Transverse colon (tissue), 4 donors: ENCODE data around the gene DNER. TPM values are rescaled to one million over a fixed set of nuclear protein-coding genes. Genes with fewer than 3 reads are reported as not detected.
A peak's percentile ranks its signal among the peaks of the same experiment; 100 is the strongest.

ENCODE experiments used
- DNase-seq: peaks from one replicate; pipeline ENCODE4 v3.0.0-alpha.2; 2019
- H3K27ac ChIP-seq, 4 donors: fragments of 200-600 bp; sonication (generic); 2 replicates each; pipeline ENCODE4 v1.5.1; 2016 to 2018; ENCODE audit warnings: inconsistent platforms in 4 of 4
- H3K27me3 ChIP-seq: fragments of 200-600 bp; sonication (generic); 2 replicates; pipeline ENCODE4 v1.5.1; 2017; ENCODE audit warnings: inconsistent platforms
- H3K36me3 ChIP-seq, 4 donors: fragments of 200-600 bp; sonication (generic); 2 replicates each; pipeline ENCODE4 v1.5.1; 2017 to 2019; ENCODE audit warnings: inconsistent platforms in 4 of 4
- H3K4me1 ChIP-seq, 4 donors: fragments of 200-600 bp; sonication (generic); 2 replicates each; pipeline ENCODE4 v1.5.1; 2017 to 2020; ENCODE audit warnings: inconsistent platforms in 4 of 4
- H3K4me3 ChIP-seq, 4 donors: fragments of 200-600 bp; sonication (generic); 1 replicate in 1 of 4; 2 replicates in 3 of 4; pipeline versions ENCODE4 v1.5.1 to v1.6.1; 2017 to 2019; ENCODE audit warnings: inconsistent platforms in 4 of 4
- H3K9me3 ChIP-seq, 2 donors: fragments of 200-600 bp; sonication (generic); 2 replicates each; pipeline ENCODE4 v1.5.1; 2017 to 2019; ENCODE audit warnings: inconsistent platforms in 2 of 2
- CTCF ChIP-seq, 5 experiments: fragments of 200-600 bp in 3 of 5; fragments of 450-650 bp in 2 of 5; sonication (generic) in 3 of 5; IDR thresholded peaks; 1 replicate in 2 of 5; 2 replicates in 3 of 5; pipeline ENCODE4 v1.5.1; 2016 to 2017; ENCODE audit warnings: antibody characterized with exemption in 5 of 5, inconsistent platforms in 3 of 5, mild to moderate bottlenecking in 2 of 5, moderate library complexity in 1 of 5
- EP300 ChIP-seq: sonication (generic); formaldehyde crosslinking; IDR thresholded peaks from one replicate; pipeline ENCODE4 v1.6.1; 2017; ENCODE audit warnings: antibody characterized with exemption, low read depth
- POLR2A ChIP-seq: fragments of 450-650 bp; IDR thresholded peaks from one replicate; pipeline ENCODE4 v1.6.1; 2016; ENCODE audit warnings: antibody characterized with exemption, mild to moderate bottlenecking, moderate library complexity
- POLR2AphosphoS5 ChIP-seq, 3 donors: sonication (generic); formaldehyde crosslinking; IDR thresholded peaks; one replicate each; pipeline ENCODE4 v1.6.1; 2016; ENCODE audit warnings: antibody characterized with exemption in 3 of 3
- WGBS, 2 donors: methylation state at CpG; one replicate each; pipeline ENCODE4 v1.1.5; 2018; ENCODE audit warnings: low coverage in 1 of 2; 5-methylcytosine and 5-hydroxymethylcytosine counted together
- in situ Hi-C, 4 donors: fragments of 200-750 bp; cut with MboI; loops; one replicate each; pipeline versions ENCODE4 v1.15.0 to v1.15.1; 2017; ENCODE audit warnings: low sequenced_read_pairs in 3 of 4, low pct_ligation_motif_present in 1 of 4, low pct_unique_long_range_greater_than_20kb in 1 of 4
- intact Hi-C: fragments of 100-400 bp; cut with DNase I; formaldehyde crosslinking; loops from one replicate; pipeline ENCODE4 v1.15.1; 2023; ENCODE audit warnings: low total_unique reads
- total RNA-seq, 4 donors: library from RNA; depleted of rRNA; stranded (reverse); fragments of >200 nt; gene quantifications; one replicate each; pipeline ENCODE4 v1.1.0, GENCODE V29; 2016

DNER gene
- total RNA-seq, 4 donors from 2014 or later: 1.9 to 4.9 (median 2.5) TPM

- no peak for DNase-seq
- Histone ChIP-seq H3K4me3 (no peak overlapping the region), H3K27me3 (no peaks in the 10 kb centered on the region), H3K36me3 (no peaks in the 10 kb centered on the region), H3K27ac (no peak overlapping the region), H3K9me3 (no peaks in the 10 kb centered on the region), H3K4me1 (no peaks in the 10 kb centered on the region)
- intact Hi-C loops: no loop called here
- 72% methylated on average over 1 of the region's 1 CpG; no CpG with 5 or more reads in 1 of the 2 donors for WGBS, 2 donors
- in situ Hi-C loops: no loop called here
- TF ChIP-seq POLR2A (no peak), CTCF (IDR thresholded peaks at IDR 0.05) (no peak), EP300 (no peak), POLR2AphosphoS5 (IDR thresholded peaks at IDR 0.05) (no peak)
Measured at GRCh38 chr2:229523663-229524062, 190.7 kb downstream of the DNER start.

- no peak for TF ChIP-seq POLR2AphosphoS5 (IDR thresholded peaks at IDR 0.05)
- TF ChIP-seq EP300: no peak
- TF ChIP-seq CTCF (IDR thresholded peaks at IDR 0.05): no peak
- TF ChIP-seq POLR2A: no peak
- H3K36me3 ChIP-seq: no peaks in the 10 kb centered on the region
- no peak for DNase-seq
- in situ Hi-C loops (no loop called here), intact Hi-C loops (no loop called here)
- no peaks in the 10 kb centered on the region for H3K4me1 ChIP-seq
- H3K27ac ChIP-seq: no peak overlapping the region
- H3K4me3 ChIP-seq: no peak overlapping the region
- no peaks in the 10 kb centered on the region for H3K27me3 ChIP-seq
- H3K9me3 ChIP-seq: no peaks in the 10 kb centered on the region
Measured at GRCh38 chr2:229521576-229521975, 192.8 kb downstream of the DNER start.

GRCh38 chr2:229520691-229521096, 193.7 kb downstream of the DNER start:
- WGBS, 2 donors: 79% methylated on average over 4 of the region's 4 CpGs; no CpG with 5 or more reads in 1 of the 2 donors
- Histone ChIP-seq H3K36me3 (no peaks in the 10 kb centered on the region), H3K27me3 (no peaks in the 10 kb centered on the region), H3K4me3 (no peak overlapping the region), H3K9me3 (no peaks in the 10 kb centered on the region), H3K4me1 (no peaks in the 10 kb centered on the region), H3K27ac (no peak overlapping the region)
- in situ Hi-C loops: no loop called here
- peak; percentile 7 for DNase-seq
- TF ChIP-seq CTCF (IDR thresholded peaks at IDR 0.05) (no peak), EP300 (no peak)
- intact Hi-C loops: no loop called here

- Histone ChIP-seq H3K9me3 (no peaks in the 10 kb centered on the region), H3K4me1 (no peaks in the 10 kb centered on the region), H3K4me3 (no peak overlapping the region), H3K27ac (peak overlapping the region in 1 of 4 donors; percentile 3), H3K36me3 (no peaks in the 10 kb centered on the region), H3K27me3 (no peaks in the 10 kb centered on the region)
- DNase-seq: no peak
- WGBS, 2 donors: 61% methylated on average over 3 to 11 of the region's 11 CpGs
- in situ Hi-C loops (no loop called here), intact Hi-C loops (no loop called here)
- TF ChIP-seq POLR2AphosphoS5 (IDR thresholded peaks at IDR 0.05) (no peak), EP300 (no peak)
Measured at GRCh38 chr2:229519655-229520430, 194.5 kb downstream of the DNER start.
